GM12864 (cell line): ENCODE data around the gene DAPK3.
"Not testable (repeated sequence)": the region's sequence is repeated elsewhere in the genome, so short reads cannot be mapped to it uniquely, and the experiment has no call there.

Source experiments
- DNase-seq: peaks from one replicate; pipeline ENCODE4 v3.0.0-alpha.2; 2011; ENCODE audit warnings: low read depth
- H3K4me3 ChIP-seq: 2 replicates; pipeline ENCODE4 v1.5.1; 2011; ENCODE audit warnings: mild to moderate bottlenecking, low read depth, low read length, control low read depth
- CTCF ChIP-seq: IDR thresholded peaks from 2 replicates; pipeline ENCODE4 v1.5.1; 2011; ENCODE audit warnings: low read depth, mild to moderate bottlenecking, moderate library complexity, low read length, control low read depth, inconsistent platforms; ENCODE audit errors: missing control alignments

DAPK3 gene

DNA sequence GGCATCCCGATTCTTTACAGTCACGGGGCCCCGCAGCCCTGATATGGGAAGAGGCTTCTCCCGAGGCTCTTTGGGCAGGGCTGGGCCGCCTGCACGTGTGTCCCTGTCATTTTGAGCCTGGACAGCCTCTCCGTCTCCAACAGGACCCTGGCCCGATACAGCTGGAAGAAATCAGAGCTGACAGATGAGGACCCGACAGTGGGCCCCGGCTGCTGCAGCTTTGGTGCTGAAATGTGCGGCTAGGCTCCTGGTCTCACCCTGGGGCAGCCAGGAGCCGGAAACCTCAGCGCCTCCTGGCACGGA, 39.9 kb upstream of the DAPK3 start:
- TF ChIP-seq CTCF: no peak
- DNase-seq: no peak
- no peak overlapping the region for H3K4me3 ChIP-seq

DNA sequence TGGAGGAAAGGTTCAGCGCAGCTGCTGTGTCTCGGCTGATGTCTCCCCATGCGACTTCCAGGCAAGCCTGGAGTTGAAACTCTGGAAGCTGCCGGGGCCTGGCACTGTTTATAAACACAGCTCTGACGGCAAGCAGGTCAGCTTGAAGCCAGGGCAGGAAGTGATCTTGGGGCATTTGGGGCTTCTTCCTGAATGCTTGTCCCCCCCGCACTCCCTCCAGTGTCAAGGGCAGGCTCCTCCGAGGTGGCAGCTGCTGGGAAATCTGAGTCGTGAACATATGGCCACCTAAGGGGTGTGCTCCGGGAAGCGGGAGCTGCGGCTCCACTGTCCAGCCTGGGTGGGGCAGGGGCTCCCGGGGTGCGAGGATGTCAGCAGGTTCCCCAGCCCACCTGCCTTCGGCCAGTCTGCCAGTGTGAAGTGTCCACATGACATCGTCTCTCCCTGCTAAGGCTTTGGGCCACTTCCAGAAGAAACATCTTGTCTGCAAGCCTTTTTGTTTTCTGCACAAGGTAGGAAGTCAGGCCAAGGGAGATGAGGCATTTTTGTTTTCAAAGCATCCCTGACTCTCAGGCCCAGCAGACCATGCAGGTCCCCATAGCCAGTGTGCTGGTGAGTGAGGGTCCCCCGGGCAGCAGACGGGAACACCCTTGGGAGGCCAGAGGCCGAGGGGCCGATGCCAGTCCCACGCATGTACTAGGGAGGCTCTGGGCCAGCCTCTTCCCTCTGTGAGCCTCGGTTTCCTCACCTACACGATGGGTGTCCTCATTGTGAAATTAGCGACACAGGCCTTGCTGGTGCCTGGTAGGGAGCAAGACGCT, 39.3 kb upstream of the DAPK3 start:
- DNase-seq: no peak
- no peak for TF ChIP-seq CTCF

GRCh38 chr19:4007836-4008539, 37.1 kb upstream of the DAPK3 start:
- DNase-seq: no peak
- H3K4me3 ChIP-seq: peak overlapping the region; percentile 97
- no peak for TF ChIP-seq CTCF

More for the DNA sequence above, 39.3 kb upstream of the DAPK3 start:
- no peak overlapping the region for H3K4me3 ChIP-seq

GRCh38 chr19:4007021-4007835, 36.3 kb upstream of the DAPK3 start, which contains the start of gene PIAS4:
Gene PIAS4 (plus strand): TSS chr19:4007736. CDS start chr19:4007761, 25 bp downstream.
- DNase-seq: peak; percentile 84
- TF ChIP-seq CTCF: no peak

GRCh38 chr19:4005436-4005835, 34.5 kb upstream of the DAPK3 start:
- DNase-seq, H3K4me3 ChIP-seq: not testable (repeated sequence)

More at GRCh38 chr19:4007021-4007835, 36.3 kb upstream of the DAPK3 start, which contains the start of gene PIAS4:
- H3K4me3 ChIP-seq: peak within 1 kb of the TSS; percentile 97

DNA sequence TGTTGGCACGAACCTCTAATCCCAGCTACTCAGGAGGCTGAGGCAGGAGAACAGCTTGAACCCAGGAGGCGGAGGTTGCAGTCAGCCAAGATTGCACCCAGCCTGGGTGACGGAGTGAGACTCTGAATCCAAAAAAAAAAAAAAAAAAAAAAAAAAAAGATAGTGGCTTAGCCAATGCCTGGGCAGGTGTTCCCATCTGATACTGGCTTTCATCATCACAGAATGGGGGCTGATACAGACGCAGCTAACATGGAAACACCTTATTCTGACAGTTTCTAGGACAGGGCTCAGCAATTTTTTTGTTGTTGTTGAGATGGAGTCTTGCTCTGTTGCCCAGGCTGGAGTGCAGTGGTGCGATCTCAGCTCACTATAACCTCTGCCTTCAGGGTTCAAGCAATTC, 29.9 kb upstream of the DAPK3 start:
- not testable (repeated sequence) for DNase-seq, H3K4me3 ChIP-seq

DNA sequence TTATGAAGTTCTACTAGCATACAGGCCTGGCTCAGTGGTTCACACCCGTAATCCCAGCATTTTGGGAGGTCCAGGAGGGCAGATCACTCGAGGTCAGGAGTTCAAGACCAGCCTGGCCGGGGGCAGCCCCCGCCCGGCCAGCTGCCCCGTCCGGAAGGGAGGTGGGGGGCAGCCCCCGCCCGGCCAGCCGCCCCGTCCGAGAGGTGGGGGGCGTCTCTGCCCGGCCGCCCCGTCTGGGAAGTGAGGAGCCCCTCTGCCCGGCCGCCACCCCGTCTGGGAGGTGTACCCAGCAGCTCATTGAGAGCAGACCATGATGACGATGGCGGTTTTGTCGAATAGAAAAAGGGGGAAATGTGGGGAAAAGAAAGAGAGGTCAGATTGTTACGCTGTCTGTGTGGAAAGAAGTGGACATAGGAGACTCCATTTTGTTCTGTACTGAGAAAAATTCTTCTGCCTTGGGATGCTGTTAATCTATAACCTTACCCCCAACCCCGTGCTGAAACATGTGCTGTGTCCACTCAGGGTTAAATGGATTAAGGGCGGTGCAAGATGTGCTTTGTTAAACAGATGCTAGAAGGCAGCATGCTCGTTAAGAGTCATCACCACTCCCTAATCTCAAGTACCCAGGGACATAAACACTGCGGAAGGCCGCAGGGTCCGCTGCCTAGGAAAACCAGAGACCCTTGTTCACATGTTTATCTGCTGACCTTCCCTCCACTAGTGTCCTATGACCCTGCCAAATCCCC, 27.9 kb upstream of the DAPK3 start:
- DNase-seq, H3K4me3 ChIP-seq: not testable (repeated sequence)

DNA sequence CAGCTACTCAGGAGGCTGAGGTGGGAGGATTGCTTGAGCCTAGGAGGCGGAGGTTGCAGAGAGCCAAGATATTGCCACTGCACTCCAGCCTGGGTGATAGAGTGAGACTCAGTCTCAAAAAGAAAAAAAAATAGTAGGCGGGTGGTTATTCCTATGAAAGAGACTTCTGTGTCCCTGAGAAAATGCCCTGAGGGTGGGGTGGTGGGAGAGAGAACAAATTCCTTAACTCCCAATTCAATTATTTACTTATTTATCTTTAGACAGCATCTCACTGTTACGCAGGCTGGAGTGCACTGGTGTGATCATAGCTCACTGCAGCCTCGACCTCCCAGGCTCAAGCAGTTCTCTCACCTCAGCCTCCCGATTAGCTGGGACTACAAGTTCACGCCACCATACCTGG, 24.7 kb upstream of the DAPK3 start:
- no peak for DNase-seq
- TF ChIP-seq CTCF: no peak
- no peak overlapping the region for H3K4me3 ChIP-seq
